ENCODE measurements around the gene APOBEC3H.

APOBEC3H gene

DNA sequence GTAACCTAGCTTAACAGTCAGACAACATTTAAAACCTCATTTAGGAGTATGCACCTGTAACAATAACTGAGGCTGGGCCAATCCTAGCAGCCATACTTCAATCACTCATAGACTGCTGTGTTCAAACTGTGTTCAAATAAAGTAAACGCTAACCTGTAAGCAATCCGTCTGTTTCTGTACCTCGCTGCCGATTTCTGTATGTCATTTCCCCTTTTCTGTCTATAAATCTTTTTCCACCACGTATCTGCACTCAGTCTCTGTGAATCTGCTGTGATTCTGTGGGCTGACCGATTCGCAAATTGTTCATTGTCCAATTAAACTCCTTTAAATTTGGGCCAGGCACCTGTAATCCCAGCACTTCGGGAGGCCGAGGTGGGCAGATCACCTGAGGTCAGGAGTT is 12.3 kb downstream of the APOBEC3H start:
- no peak for DNase-seq (ENCODE audit: low read depth)
- TF ChIP-seq CTCF (conservative IDR thresholded peaks at IDR 0.05; ENCODE audit: low read depth, low read length): no peak
- H3K4me3 ChIP-seq (ENCODE audit: low read depth, low read length): no peak overlapping the region

GRCh38 chr22:39110631-39111561 is 13.9 kb downstream of the APOBEC3H start:
- DNase-seq (ENCODE audit: low read depth): no peak
- no peak for TF ChIP-seq CTCF (conservative IDR thresholded peaks at IDR 0.05; ENCODE audit: low read depth, low read length)
- no peak overlapping the region for H3K4me3 ChIP-seq (ENCODE audit: low read depth, low read length)

GRCh38 chr22:39114112-39114511 is 17.1 kb downstream of the APOBEC3H start:
- DNase-seq (ENCODE audit: low read depth): no peak
- TF ChIP-seq CTCF (conservative IDR thresholded peaks at IDR 0.05; ENCODE audit: low read depth, low read length): no peak
- no peak overlapping the region for H3K4me3 ChIP-seq (ENCODE audit: low read depth, low read length)

GRCh38 chr22:39115570-39115969 is 18.5 kb downstream of the APOBEC3H start:
- TF ChIP-seq CTCF (conservative IDR thresholded peaks at IDR 0.05; ENCODE audit: low read depth, low read length): no peak
- H3K4me3 ChIP-seq (ENCODE audit: low read depth, low read length): no peak overlapping the region
- DNase-seq (ENCODE audit: low read depth): no peak

DNA sequence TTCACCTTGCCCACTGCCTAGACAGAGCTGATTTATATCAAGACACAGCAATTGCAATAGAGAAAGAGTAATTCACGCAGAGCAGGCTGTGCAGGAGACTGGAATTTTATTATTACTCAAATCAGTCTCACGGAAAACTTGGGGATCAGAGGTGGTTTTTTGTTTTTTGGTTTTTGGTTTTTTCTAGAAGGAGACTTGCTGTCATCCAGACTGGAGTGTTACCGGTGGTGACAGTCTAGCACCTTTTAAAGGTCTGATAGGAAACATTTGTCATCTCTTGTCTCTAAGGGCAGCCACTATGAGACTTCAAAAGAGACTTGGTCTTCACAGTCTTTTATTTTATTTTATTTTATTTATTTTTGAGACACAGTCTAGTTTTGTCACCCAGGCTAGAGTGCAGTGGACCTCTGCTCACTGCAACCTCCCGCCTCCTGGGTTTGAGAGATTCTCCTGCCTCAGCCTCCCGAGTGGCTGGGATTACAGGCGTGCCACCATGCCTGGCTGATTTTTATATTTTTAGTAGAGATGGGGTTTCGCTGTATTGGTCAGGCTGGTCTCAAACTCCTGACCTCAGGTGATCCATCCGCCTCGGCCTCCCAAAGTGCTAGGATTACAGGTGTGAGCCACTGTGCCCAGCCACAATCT is 19.1 kb downstream of the APOBEC3H start:
- TF ChIP-seq CTCF (conservative IDR thresholded peaks at IDR 0.05; ENCODE audit: low read depth, low read length): no peak
- H3K4me3 ChIP-seq (ENCODE audit: low read depth, low read length): no peak overlapping the region
- DNase-seq (ENCODE audit: low read depth): no peak

DNA sequence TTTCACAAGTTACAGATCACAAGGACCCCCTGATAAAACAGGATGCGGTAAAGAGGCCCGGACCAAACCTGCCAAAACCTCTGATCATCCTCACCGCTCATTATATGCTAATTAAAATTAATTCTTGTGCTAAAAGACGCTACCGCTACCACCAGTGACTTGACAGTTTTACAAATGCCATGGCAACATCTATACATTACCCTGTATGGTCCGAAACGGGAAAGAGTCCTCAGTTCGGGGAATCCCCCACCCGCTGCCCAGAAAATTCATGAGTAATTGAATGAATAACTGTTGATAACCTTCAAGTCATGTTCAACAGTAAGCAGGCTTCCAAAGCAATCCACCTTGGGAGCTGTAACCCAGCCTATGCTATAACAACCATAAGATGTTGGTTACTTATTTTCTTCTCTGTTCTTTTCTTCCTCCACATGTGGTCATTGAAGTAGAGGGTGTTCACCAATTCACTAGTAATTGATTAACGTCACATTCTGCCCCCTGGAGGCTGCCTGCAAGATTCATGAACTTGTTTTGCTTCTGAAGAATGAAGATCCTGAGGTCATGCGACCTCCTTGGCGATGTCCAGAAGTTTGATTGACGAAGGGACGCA is 20.6 kb downstream of the APOBEC3H start:
- no peak overlapping the region for H3K4me3 ChIP-seq (ENCODE audit: low read depth, low read length)
- peak; percentile 70 for TF ChIP-seq CTCF (conservative IDR thresholded peaks at IDR 0.05; ENCODE audit: low read depth, low read length)
- DNase-seq (ENCODE audit: low read depth): peak; percentile 71
